HL-60 (cell line): ENCODE measurements around the gene ZBTB40.

Experiments used
- CTCF ChIP-seq: IDR thresholded peaks from one replicate; pipeline ENCODE4 v1.5.1; 2011; ENCODE audit warnings: low read length, control low read depth, inconsistent platforms; ENCODE audit not compliant: insufficient read depth
- POLR2AphosphoS5 ChIP-seq: IDR thresholded peaks from 2 replicates; pipeline ENCODE4 v1.6.1; 2012; ENCODE audit warnings: low read depth

GRCh38 chr1:22476566-22476965 lies 24.9 kb downstream of the ZBTB40 start:
- TF ChIP-seq CTCF (no peak), POLR2AphosphoS5 (no peak)
